GM19035 (cell line): ENCODE measurements around the gene TNC.
"Not testable (repeated sequence)": the region's sequence is repeated elsewhere in the genome, so short reads cannot be mapped to it uniquely, and the experiment has no call there.

Source experiments
- ATAC-seq: cut with Tn5 transposase; IDR thresholded peaks from one replicate; pipeline ENCODE4 v1.9.1; 2021; ENCODE audit not compliant: unreplicated experiment

The TNC gene

DNA sequence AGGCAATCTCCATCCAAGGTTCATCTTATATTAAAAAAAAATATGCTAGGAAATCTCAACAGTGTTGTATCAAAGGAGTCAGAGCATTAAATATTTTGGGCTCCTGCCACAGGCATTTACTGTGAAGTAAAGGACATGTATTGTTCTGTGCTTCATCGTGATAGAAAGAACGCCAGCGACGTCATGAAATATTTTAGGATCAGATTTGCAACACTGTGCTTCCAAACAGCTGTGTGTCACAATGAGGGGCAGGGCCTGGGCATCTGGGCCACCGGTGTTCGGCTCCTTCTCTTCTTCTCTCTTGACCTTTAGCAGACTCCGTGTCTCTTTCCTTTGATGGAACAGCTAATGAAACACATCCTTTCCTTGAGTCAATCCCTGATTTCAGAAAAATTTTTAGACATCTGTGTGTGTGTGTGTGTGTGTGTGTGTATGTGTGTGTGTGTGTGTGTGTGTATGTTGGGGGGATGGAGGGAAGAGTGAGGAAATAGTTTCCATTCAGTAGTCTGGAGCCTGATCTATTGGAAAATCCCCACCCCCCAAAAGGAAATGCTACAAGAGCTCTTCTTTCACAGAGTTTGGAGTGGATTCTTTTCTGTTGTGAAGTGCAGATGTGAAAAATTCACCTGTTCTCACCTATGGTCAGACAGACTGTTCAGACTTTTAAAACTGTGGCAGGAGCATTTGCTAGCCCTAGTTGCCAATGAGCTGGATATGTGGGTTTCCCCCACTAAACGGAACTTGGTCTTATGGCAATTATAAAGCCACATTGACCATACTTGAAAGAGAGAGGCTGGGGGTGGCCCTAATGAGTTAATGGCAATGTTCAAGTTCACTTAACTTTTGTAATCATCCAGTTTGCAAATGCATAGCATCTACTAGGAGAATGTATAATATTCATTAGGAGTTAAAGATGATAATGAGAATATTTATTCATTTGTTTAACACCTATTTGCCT, 18.1 kb upstream of the TNC start:
- no peak for ATAC-seq

DNA sequence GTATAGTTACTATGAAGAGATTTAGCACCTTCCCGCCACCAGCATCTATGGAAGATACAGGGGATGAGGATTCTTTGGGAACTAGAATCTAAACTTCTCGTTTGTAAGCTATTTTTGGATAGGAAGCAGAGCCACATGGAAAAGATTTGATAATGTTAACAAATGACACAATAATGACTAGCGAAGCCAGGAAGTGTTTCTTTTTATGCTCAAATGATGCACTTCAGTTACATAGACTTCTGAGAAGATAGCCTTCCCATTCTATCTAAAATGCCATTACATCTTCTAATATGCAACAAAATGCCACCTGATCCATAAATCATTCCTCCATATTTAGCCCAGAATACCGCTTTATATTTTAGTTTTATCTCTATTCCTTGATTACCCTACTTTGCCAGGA, 17.0 kb upstream of the TNC start:
- no peak for ATAC-seq

DNA sequence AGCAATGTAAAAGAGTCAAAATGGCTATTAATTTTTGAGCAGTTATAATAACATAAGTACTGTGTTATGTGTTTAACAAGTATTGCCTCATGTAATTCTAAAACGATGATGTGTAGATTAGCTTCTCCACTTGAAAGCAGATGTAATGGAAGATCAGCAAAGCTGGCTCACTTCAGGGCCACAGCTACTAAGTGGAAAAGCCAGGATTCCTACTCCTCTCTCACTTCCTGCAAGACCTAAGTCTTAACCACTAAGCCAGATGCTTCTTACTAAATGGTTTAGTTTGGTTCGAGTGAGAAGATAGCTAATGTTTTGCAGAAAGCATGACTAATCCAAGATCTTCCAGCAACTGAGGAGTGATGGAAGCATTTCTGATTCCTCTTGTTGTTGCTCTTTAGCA, 15.7 kb upstream of the TNC start:
- ATAC-seq, result no peak

DNA sequence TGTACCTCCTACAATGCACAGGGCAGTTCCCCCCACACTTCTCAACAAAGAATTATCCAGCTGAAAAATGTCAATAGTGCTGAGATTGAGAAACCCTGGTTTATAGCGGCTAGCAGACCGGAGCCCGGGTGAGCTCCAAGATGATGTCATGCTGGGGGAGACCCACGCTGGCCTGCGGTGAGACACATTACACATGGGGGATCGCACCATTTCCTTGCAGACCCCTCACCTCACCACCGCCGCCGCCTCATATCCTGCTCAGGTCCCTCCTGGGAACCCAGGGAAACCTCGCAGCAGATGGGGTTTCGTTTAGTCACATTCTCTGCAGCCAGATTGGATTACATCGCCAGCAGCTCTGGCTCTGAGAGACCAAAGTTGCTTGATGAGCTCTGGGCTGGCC, 14.7 kb upstream of the TNC start:
- no peak for ATAC-seq

DNA sequence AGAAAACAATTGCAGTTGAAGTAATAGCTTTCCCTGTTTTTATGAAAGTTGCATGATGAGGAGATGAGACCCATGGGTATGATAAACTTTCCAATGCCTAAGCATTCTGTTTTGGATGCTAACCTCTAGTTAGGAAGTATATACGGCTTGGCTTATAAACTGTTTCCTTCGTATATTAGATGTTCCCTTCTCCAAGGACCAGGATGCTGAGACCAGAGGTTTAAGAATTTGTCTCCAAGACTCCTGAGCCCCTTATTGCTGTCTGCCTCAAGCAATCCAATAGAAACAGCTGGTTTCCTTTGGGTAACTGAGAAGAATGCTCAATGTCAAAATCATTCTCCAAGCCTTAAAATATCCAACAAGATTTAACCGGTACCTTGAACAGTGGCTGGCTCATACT, 12.2 kb upstream of the TNC start:
- no peak for ATAC-seq

DNA sequence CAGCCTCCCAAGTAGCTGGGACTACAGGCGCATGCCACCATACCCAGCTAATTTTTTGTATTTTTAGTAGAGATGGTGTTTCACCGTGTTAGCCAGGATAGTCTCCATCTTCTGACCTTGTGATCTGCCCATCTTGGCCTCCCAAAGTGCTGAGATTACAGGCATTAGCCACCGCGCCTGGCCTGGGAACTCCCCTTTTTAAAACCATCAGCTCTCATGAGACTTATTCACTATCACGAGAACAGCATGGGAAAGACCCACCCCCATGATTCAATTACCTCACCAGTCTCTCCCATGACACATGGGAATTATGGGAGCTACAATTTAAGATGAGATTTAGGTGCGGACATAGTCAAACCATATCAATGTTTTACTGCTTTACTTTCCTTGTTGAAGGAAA, 10.8 kb upstream of the TNC start:
- not testable (repeated sequence) for ATAC-seq

DNA sequence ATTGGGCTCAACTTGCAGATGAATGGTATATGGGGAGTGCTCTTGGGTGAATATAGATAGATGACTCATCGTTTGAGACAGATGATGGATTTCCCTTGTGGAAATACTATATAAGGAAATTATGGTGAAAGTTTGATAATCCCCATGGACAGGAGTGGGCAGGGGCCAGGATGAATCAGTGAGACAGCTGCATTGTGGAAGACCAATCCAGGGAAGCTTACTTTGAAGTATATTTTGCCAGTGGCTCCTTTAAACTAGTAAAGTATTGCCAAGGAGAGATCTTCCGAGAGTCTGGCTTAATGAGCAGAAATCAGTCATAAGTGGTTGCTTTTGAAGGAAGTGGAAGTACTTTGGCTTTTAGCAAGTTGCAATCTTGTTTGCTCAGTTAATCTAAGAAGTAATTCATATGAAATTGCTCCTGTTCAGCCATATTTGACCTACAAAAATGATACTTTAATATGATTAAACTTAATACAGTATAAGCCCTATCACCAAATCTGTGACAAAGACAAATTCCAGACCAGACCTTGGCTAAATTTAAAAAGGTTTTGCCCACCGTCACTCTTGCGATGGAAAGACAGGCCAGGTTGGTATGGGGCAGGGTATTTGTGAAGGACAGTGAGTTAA, 9.3 kb upstream of the TNC start:
- ATAC-seq, result no peak

DNA sequence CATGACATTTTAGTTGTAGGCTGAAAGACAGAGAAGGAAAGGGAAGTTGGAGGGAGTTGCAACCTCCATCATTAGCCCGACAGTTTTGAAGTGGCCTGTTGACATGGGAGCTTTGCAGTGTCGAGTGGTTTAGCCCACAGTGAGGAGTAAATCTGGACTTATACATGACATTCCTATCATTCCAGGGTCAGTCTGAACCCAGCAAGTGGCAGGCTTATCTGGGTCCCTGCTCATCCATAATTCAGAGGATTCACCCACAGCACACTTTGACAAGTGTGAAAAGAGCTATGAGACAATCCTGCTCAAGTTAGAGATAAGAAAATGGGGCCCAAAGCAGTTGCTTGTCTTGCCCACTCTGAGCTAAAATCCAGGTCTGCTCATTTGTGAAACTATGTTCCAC, 8.4 kb upstream of the TNC start:
- ATAC-seq, result no peak

DNA sequence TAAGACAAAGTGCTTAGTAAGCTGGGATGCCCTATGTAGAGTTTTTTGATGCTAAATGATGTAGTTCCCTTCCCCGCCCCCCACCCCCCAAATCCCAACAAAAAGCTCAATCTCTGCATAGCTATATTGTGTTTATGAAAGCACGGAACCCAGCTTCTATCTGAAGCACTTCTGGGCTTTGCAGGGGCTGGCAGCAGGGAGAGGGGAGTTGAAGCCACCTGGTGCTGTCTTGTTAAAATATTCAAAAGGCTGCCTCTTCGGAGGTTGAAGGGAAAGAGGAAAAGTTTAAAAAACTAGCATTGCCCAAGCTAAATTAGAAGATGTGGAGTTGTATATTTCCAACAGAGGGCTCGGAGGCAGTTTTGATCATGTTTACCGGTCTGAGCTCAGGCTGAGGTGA, 5.0 kb upstream of the TNC start:
- ATAC-seq, result no peak

DNA sequence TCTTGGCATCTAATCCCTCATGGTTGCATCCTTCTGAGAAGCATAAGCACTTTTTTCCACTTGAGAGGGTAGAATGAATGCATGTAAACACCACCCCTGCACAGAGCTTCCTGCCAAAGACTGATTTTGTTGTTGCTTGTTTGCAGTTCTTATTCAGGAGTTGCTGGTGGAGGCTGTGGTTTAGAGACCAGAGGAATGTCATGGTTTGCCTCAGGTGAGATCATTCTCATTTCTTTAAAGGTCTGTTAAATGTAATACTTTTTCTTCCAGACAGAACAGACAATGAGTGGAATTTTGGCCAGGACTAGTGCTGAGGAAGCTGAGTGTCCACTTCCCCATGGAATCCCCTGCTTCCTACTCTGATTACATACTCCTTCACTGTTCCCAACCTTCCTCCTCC, 3.2 kb upstream of the TNC start:
- no peak for ATAC-seq

DNA sequence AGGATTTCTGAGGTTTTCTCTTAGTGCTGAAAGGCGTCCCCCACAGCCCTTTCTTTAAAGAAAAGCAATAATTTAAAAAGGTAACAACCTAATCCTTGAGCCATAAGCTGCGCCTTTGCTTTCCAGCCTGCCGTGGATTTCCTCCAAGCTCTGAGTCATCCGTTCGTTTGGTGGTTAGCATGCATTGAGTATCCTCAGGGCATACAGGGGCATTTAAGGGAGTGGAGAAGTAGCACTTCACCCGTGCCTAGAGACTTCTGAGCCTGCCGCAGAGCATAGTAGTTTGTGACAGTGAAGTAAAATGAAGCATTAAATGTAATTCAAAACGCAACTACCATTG, 892 bp upstream of the TNC start:
- no peak for ATAC-seq

DNA sequence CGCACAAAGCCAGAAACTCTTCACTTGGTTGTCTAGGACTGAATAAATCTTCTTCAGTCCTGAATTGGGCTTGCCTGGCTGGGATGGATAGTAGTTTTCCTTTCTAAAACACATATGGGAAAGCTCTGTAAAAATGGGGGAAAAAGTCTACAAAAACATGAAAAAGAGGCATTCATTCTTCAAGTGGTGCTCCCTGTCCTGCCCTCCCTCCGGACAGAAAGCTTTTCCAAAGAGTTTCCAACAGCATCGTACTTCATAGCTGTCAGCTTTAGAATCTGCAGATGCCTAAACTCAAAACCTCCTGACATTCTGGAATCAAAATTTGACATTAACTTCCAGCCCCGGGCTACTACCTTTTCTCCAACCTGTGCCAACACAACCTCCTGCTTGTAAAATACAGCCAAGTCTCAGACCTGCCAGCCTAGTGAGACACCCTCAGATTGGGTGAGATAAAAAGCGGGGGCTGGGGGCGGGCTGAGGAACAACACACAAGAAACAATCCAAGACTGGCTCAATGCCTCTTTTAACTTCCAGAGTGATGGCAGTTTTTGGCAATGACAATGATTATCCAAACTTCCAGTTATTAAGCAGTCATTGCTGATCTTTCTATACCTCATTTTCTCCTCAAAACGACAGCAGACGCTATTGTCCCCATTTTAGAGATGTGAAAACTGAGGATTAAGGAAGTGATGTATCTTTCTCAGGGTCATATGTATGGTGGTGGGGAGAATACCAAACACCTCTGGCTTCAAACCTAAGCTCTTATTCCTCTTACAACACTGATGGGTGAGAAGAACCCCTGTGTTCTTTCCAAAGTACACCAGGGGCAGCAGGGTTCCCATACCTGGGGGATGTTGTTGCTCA, 1.3 kb downstream of the TNC start:
- ATAC-seq, result no peak

DNA sequence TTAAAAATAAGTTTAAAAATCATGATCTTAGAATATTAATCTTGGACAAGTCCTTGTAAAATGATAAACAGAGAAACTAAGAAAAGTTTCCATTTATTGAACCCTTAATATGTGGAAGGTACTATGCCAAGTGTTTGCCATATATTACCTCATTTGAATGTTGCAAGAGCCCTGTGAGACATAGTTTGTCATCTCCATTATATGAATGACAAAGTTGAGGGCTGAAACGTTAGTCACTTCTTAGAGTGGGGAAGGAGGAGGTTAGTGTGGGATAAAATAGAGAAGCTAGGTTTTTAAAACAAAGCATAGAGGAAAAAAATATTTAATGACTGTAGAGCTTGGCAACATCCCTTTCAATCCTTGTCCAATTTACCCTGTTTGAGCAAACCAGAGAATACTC, 2.0 kb downstream of the TNC start:
- no peak for ATAC-seq

DNA sequence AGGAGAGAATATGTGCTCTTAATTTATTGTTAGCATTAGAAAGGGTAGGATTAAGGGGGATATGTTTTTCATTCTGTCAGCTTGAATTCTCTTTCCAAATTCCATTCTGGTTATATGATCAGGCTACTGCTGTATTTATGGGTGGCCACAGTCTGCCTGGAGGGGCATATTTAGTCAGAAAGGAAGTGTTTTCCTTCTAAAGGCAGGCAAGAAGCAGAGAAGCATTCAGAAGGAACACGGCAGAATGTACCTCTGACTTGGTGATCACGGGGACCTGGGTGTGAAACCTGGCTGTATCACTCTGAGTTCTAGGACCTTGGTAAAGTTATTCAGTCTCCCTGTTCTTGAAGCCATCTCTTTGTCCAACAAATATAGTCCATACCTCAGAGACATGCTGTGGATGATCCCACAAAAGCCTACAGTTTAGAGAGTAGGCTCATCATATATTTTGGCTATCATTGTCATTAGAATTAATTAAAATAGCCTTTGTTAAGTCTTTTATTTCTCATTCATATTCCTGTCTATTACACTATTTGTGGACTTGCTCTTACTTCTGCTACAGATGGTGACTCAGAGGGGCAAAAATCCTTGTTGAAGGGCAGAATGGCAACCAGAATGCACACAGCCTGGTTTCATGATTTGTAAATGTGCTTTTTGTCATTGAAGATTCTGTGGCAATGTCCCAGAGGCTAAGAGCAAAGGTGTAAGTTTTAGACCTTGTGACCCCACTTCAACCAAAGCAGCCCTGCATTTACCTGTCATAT, 2.7 kb downstream of the TNC start:
- no peak for ATAC-seq

DNA sequence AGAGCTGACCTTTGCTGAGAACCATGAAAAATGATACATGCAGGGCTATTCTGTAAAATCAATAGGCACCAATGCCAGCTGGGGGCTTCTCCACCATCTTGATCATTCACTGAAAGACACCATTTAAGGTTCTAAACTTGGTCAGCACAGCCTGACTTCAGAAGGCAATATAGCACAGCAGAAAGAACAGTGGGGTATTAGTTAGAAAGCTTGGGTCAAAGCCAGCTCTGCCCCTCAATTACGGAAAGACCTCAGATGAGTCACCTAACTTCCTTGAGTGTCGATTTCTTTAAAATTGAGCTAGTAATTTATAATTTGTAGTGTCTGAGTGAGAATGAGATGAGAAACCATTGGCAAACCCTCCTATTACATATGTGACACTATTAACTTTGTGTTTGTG, 3.4 kb downstream of the TNC start:
- no peak for ATAC-seq

DNA sequence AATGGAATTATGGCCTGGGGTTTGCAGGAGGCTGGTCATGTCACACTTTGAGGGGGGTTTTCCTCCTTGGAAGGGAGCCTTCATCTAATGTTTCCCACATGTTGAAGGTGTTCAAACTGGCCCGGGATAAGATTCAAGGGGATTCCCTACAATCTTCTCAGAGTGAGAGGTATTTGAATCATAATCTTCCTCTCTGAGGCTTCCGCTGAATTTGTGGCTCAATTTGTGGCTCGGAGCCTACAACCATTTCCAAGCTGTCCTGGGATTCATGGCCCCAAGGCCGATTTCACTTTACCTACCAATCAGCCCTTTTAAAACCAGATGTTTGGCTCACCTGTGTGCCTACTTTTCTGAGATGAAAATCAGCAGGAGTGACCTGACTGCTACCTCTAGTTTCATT, 3.9 kb downstream of the TNC start:
- no peak for ATAC-seq

DNA sequence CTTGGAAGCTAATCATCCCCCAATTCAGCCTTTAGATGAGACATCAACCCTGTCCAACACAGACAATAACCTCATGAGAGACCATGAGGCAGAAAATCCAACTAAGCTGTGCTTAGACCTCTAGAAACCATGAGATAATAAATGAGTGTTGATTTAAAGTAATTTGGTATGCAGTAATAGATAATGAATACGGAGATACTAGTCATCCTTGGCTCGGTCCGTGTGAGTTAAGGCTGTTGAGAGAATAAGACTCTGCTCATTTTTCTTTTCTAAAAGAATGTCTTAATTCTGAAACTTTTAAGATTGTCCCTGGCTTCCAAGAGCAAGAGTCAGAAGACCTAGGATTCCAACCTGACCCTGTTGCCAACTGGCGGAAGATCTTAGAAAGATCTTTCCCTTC, 6.1 kb downstream of the TNC start:
- no peak for ATAC-seq

DNA sequence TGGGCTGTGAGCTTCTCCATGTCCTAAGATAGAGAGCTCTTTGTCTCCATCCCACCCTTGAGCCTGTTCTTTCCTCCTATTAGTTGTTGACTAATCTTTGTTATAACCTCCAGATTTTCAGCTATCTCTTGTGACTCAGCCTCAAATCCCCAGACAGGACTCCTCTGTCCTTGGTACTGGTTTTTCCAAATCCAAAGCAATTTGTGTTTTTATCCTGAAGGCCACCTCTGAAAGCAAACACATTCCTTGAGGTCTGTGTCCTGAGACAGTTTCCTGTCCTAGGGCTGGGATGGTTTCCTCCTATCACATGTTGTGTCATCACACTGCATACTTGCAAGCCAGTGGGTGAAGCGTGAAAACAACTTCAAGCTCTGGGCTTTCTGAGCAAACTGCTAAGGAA, 8.5 kb downstream of the TNC start:
- no peak for ATAC-seq

DNA sequence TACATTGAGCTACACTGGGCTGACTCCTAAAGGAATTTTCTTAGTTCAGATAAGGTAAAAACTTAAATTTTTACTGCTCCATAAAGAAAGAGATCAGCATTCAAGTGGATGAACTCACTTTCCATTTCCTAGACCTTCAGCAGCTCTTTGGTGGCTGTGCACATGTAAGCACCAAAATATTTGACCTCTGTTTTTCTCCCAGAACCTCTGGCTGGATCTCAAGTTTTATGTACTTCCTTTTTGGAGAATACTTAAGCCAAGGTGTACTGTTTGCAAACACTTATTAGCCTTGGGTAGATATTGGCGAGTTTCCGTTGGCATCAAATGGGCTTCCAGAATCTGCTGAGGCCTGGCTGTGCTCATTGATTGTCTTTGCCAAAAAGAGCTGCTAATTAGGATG, 10.3 kb downstream of the TNC start:
- no peak for ATAC-seq

DNA sequence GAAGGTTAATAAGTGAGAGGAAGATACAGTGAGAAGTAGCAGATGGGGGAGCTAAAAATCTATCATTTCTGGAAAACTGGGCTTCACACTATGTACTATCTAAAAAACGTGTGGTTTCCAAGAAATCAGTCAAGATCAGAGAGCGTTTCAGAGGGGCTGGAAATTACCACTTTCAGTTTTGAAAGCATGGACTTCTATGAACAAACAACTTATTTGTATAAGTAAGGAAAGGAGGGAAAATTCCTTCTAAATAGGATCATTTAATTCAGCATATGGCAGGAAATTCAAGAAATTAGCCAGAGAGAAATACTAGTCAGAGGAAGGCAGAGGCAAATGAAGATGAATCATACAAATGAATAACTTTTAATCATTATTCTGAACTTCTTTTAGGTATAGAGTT, 11.3 kb downstream of the TNC start:
- ATAC-seq, result no peak

DNA sequence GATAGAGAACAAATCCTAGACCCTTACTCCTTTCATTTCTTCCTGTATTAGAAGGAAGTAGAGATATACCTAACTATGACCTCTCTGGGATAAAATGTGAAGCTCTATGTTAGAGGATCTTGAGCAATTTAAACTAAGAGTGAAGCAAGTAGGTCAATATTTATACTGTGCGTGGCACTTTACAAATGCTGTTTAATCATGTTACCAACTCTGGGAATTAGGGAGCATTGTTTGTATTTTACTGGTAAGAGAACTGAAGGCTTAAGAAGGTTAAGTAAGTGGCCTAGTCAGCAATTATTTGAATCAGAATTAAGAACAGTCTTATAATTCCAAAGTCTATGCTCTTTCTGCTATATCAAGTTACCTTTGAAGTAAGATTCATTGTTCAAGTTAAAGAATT, 12.0 kb downstream of the TNC start:
- ATAC-seq, result no peak
